Astrocyte of the cerebellum (primary cell): ENCODE measurements around the gene SMIM41.
A peak's percentile ranks its signal among the peaks of the same experiment; 100 is the strongest.

Experiments
- DNase-seq: peaks from one replicate; pipeline ENCODE4 v3.0.0-alpha.2; 2011; ENCODE audit warnings: low read depth
- H3K4me3 ChIP-seq: 2 replicates; pipeline ENCODE4 v1.5.1; 2011; ENCODE audit warnings: mild to moderate bottlenecking, low read depth, low read length, moderate library complexity
- in situ Hi-C: cut with HindIII; loops from 2 replicates; pipeline ENCODE4 v1.10.0; 2017; ENCODE audit warnings: low sequenced_read_pairs
- TF ChIP-seq, protein P1 (sequence below): IDR thresholded peaks from 2 replicates; pipeline ENCODE4 v1.5.1; 2012; ENCODE audit warnings: low read length, low read depth, moderate library complexity, mild to moderate bottlenecking; ENCODE audit errors: missing control alignments

The SMIM41 gene

DNA sequence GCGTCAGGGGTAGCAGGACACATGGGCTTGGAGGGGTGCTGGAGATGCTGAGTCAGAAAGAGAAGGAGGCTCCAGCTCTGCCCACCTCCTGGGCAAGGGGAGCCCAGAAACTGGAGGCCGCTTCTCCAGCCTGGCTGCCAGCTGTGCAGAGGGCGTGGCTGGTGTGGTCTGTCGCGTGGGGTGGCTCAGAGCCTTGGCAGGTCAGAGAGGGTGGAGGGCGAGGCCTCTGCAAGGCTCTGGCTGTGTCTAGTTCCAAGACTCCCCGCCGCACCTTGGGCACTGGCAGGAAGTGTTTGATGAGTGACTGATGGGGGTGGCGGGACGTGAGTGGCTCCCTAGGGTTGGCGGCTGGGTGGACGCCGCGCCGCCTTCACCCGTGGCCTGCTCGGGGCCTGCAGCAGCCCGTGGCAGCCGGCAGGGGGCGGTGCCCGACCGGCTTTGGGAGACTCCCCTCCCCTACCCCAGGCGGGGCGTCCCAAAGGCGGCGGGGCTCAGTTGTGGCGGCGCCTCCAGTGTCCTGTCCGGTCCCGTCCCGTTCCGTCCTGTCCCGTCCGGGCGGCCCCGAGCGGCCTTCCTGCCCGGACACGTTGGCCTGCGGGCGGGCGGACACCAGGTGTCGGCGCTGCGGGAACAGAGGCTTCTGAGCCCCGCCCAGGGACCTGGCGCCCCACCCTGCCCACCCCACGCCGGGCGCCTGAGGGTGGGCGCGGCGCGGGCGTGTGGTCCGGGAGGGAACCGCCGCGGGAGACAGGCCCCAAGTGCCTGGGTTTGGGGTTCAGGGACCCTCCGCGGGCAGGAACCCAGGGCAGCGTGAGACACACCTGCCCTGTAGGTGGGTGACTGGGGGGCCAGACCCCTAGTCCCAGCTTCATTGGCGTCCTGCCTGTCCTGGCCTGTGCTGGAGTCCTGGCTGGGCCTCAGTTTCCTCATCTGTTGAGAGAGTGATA lies 72.6 kb downstream of the SMIM41 start:
- H3K4me3 ChIP-seq, result peak overlapping the region; percentile 27
- in situ Hi-C loops, result no loop called here
- DNase-seq, result no peak
- TF ChIP-seq, protein P1, sequence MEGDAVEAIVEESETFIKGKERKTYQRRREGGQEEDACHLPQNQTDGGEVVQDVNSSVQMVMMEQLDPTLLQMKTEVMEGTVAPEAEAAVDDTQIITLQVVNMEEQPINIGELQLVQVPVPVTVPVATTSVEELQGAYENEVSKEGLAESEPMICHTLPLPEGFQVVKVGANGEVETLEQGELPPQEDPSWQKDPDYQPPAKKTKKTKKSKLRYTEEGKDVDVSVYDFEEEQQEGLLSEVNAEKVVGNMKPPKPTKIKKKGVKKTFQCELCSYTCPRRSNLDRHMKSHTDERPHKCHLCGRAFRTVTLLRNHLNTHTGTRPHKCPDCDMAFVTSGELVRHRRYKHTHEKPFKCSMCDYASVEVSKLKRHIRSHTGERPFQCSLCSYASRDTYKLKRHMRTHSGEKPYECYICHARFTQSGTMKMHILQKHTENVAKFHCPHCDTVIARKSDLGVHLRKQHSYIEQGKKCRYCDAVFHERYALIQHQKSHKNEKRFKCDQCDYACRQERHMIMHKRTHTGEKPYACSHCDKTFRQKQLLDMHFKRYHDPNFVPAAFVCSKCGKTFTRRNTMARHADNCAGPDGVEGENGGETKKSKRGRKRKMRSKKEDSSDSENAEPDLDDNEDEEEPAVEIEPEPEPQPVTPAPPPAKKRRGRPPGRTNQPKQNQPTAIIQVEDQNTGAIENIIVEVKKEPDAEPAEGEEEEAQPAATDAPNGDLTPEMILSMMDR, result peak; percentile 73

GRCh38 chr12:52152905-52153317 lies 73.4 kb downstream of the SMIM41 start:
- in situ Hi-C loops, result no loop called here
- no peak for DNase-seq
- TF ChIP-seq, protein P1, result no peak
- no peak overlapping the region for H3K4me3 ChIP-seq

DNA sequence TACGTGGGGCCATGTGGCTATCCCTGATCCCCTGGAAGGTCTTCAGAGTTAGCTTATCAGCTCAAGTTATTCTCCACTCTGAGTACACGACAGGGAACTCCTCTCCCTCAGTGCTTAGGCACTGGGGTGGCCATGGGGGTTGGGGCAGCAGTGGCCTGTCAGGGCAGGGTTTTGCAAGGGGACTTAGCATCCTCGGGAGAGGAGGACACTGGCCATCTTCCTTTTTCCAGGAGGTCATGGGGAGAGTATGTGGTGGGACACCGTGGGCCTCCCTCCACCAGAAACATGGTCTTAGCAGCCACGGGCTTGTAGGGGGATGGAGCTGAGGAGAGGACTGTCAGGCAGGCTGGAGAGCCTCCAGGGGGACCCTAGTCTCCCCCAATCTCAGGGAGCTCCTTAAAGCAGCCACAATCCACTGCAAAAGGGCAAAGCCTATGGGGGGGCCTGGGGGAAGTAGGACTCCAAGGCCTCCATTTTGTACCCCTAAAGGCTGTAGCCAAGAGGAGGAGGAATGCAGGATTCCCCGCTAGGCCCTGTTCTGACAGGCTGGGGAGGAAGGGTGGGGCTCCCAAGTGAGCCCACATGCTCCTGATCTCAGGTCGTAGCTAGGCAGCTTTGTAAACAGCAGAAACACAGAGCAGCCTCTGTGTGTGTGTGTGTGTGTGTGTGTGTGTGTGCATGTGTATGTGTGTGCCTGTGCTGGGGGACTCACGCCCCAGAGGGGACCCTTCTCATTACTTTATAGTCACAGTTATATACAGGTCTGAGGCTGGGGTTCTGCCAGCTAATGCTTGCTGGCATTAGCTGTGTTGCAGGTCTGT lies 75.8 kb downstream of the SMIM41 start:
- in situ Hi-C loops, result no loop called here
- TF ChIP-seq, protein P1, result no peak
- H3K4me3 ChIP-seq, result no peak overlapping the region
- no peak for DNase-seq

DNA sequence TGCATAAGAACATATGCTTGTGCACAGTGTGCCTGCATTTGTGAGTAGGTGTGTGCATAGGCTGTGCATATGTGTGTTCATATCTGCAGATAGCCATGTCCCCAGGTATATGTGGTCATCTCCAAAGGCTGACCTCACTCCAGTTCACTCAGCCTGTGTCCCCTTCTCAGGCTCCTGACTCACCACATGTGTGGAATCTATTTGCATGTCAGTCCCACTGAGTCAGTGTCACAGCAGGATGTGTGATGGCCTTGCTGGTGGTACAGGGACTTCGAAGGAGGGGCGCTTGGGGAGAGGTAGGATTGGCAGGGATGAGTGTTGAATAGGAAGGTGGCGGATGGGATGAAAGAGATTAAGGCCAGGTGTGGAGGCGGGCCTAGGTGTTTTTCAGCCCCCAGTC lies 76.8 kb downstream of the SMIM41 start:
- TF ChIP-seq, protein P1, result no peak
- in situ Hi-C loops, result no loop called here
- H3K4me3 ChIP-seq, result no peak overlapping the region
- DNase-seq, result no peak

DNA sequence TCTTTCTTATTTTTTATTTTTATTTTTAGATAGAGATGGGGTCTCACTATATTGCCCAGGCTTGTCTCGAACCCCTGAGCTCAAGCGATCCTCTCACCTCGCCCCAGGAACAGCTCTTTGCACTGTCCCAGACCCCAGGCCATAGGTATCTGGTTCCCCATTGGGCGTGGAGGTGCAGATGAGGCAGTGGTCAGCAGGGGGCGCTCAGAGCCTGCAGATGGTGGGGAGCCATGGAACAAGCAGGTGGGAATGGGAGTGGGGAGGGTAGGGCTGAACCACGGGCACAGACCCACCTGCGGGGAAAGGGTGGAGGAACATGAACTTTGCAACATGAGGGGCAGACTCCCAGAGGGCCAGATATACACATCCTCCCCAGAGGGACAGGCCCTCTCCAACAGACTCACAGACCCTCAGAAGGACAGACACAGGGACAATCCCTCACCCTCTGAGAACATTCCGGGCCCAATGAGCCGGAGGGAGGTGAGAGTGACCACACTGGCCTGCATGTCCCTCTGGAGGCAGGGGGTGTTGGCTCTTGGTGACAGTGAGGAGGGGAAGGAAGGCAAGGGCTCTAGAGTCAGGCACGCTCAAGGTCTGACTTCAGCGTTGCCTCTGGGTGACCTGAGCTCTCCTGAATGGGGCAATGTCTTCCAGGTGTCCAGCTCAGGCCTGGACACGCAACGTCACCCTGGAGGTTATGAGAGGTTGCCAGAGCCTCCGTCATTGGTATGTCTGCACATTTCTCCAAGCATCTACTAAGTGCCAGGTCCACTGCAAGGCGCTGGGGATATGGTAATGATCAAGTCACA lies 77.5 kb downstream of the SMIM41 start:
- in situ Hi-C loops, result no loop called here
- TF ChIP-seq, protein P1, result peak; percentile 93
- peak; percentile 24 for DNase-seq
- H3K4me3 ChIP-seq, result no peak overlapping the region

- DNase-seq, result no peak
- no peak overlapping the region for H3K4me3 ChIP-seq
- in situ Hi-C loops, result no loop called here
- TF ChIP-seq, protein P1, result no peak
Observed at GRCh38 chr12:52157566-52158150, 78.2 kb downstream of the SMIM41 start.
